GM19240 (cell line): ENCODE measurements around the gene CSRP2.

Experiments
- DNase-seq: peaks from one replicate; pipeline ENCODE4 v3.0.0; 2011; ENCODE audit warnings: low spot score; ENCODE audit not compliant: insufficient read length

CSRP2 gene

DNA sequence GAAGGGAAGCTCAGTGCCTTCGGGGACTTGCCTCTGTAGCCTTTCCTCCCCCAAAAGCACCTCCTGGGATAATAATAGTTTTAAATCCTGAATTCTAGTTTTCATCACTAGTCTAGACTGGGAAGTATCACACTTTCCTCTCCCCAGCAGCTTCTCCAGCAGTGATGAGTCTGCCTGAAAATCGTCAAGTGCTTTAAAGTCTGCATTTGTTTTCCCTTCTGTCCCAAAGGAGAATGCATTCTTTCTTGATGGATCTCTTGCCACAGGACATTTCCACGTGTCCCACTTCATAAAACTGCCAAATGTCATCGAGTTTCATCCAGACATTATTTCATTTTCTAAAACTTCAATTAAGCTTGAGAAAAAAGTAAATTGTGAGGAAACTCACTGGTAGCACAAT, 15.0 kb downstream of the CSRP2 start:
- no peak for DNase-seq

DNA sequence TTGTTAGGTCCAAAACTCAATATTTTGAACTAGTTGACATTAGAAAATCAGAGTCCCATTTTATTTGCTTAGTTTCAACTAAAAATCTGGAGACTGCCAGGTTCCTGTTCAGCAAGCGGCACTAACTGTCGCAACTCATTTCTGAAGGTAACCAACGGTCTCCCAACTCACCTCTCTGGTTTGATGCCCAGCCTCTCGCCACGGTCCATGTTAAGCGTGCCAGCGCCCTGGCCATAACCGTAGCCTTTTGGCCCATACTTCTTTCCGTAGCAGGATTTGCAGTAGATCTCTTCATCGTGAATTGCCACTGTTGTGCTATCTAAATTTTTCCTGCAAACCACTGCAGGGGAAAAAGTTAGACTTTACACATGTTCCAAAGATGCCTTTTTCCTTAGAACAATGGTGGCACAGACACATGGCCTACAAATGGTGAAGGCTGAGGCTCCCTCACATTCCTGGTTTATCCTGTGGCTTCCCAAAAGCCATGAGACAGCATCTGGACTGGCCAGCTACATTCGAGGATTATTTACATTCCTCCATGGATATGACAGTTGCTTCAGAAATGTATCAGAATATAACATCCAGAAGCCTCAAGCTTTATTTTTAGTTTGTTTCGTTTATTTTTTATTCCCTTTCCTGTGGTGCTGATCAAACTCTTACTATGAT, 15.7 kb downstream of the CSRP2 start:
- DNase-seq = no peak

DNA sequence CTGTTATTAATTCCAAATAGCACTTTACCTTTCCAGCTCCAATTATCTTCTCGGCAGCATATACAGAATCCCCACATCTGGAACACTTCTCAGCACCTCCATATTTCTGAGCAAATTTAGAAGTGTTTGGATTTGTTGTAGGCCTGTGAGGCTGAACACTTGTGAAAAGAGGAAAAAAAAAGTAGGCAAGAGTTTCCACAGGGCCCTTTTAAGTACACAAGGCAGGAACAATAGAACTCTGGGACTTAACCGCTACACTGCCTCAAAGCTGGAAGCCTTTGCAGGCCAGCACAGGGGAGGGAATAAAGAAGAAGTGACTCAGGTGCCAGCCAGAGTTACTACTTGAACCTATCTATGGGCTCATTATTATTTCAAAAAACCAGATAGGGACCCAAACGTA, 18.6 kb downstream of the CSRP2 start:
- DNase-seq = no peak

DNA sequence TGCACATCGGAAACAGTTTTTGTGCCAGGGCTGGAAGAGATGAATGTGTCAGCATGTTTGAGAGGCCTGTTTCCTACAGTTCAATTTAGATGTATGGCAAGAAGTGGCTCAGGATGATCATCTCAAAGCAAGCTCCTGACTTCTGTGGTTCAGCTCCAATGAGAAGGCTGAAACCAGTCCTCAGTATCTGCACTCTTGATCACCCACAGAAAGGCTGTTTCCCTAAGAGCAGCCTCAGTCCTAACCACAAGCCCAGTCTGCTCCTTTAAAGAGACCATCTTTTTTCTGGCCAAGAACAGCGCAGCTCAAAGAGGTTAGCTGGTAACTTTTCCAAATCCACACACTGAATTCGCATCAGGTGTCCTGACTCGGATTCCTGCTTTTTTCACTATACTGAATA, 19.2 kb downstream of the CSRP2 start:
- no peak for DNase-seq

DNA sequence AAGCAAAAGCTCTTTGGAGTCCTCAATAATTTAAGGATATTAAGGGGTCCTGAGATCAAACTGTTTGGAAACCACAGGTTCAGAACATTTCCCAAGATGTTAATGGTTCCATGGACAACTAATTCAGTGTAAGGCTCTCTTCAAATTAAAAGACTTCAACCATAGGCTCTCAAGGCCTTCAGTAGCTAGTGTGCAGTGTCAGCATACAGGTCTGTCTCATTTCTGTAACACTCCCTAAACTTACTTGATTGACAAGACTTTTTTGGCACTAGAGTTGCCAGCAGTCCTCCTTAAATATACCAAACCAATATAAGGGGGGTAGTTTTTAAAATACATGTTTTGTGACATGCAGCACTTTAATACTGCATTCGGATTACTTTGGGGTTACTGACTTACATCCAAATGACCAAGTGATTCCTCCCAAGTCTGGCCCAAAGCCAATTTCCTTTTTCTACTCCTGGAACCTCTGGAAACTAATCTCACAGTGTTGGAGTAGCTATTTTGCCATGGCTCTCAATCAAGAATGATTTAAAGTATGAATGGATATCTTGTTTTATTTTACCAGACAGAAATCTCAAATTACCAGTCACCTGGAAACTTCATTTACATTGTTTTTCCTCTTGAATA, 22.7 kb downstream of the CSRP2 start:
- DNase-seq = no peak

DNA sequence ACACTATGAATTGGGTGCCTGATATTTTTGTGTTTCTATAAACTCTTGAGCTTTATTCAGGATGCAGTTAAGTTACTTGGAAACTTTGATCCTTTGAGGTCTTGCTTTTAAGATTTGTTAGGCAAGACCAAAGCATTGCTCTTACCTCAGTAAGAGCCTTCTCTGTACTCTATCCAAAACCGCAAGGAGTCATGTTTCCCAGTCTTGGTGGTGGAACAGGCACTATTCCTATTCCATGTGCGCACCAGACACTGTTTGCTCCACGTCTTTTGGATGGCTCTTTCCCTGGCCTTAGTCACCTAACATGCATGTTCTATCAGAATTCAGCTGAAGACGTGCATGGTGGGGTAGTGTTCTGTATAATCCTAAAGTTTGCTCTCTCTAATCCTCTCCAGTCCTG, 23.5 kb downstream of the CSRP2 start:
- DNase-seq = no peak

DNA sequence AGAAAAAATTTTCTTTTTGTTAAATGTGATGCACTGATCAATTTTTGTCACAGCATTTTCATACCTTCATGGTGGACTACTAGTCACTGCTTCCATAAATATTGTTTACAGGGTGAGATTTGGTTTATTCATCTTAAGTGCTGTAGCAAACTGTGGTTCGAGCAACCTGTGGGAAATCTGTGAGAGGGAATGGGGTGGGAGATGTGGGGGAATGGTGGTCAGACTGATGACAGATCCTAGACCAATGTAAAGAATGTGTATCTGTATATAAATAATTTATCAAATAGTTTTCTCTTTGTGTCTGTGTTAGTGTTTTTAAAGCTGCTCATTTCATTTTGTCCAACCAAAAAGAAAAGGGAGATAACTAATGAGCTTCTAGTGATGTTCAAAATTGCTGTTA, 26.7 kb downstream of the CSRP2 start:
- no peak for DNase-seq

DNA sequence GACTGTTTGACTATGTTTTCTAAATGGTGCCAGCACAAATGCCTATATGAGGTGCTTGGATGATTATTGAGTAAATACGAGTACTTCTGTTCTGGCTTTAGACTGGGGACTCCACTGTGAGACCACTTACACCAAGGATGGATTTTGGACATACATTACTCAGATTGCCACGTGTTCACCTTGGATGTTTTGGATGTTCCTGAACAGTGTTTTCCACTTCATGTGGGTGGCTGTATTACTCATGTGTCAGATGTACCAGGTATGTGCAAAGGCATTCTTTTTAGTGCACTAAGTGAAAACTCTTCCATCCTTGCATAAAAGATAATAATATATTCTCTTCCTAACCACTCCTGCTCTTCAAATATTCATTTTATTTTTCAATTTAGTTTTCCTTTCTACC, 30.7 kb downstream of the CSRP2 start:
- DNase-seq = no peak

DNA sequence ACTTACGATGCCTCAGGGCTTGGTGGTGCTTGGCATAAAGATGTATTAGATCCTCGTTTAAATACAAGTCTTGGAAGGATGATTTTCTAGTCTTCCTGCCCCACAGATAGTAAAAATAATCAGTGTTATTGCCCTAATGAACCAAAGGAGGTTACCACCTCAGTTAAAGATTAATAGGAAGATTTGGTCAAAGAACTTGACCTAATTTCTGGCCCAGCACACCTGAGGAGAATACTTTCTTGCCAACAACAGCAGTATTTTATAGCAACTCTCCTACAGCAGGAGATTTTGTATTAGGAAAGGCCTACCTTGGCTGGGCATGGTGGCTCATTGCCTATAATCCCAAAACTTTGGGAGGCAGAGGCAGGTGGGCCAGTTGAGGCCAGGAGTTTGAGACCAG, 31.6 kb downstream of the CSRP2 start:
- DNase-seq = no peak

DNA sequence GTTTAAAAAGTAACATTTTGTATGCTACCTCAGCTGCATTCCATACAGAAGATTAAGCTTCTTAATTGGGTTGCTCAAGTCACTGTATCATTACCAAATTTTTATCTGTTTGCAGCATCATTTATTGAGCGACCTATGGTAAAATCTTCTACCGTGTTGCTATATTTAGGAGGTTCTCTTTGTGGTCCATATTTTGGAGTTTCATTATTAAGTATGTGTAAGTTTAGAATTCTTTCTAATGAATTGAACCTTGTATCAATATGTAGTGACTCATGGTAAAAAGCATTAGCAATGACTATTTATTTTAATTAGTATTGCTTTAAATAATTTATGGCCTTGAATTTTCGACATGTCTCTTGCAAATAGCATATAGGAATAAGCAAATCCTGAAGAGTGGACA, 42.2 kb downstream of the CSRP2 start:
- DNase-seq = no peak

DNA sequence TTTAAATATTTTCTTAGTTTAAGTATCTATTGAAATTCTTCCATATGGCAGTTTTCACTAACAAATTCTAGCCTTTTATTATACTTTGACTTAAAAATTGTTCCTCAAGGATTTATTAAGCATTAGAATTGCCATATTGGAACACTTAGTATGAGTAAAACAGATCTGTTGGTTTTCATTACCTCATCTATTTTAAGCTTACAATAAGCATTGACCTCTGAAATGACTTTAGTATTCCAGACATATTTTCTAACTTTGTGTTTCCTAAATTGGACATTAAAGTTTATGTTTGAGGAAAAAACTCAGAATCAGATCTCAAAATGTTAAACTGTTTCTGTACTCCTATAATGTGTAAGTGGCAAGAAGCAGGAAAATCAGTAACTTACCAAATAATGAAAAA, 48.4 kb downstream of the CSRP2 start:
- DNase-seq = no peak

DNA sequence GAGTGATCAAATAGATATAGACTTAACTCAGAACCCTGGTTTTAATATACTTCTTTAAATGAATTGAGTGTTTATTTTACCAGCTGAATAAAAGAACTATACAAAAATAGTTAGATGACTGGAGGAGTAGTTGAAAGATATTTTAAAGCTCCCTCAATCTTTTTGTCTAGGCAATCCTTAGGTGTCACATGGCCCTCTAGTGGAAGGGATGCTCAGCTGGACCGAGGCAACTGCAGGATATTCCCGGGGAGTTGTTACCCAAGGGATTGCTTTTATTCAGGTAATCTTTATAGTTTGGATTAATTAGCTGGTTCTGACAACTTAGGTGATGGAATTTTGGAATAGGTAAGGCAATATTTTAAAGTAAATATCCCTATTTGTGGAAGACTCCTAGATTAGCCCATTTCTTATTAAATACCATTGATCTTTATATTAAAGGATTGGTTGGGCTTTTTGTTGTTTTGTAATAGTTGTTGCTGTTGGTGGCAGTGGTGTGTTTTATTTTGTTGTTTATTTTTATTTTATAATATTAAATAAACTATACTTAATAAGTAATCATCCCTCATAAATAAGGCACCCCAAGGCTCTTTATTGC, 57.8 kb downstream of the CSRP2 start:
- DNase-seq = no peak

DNA sequence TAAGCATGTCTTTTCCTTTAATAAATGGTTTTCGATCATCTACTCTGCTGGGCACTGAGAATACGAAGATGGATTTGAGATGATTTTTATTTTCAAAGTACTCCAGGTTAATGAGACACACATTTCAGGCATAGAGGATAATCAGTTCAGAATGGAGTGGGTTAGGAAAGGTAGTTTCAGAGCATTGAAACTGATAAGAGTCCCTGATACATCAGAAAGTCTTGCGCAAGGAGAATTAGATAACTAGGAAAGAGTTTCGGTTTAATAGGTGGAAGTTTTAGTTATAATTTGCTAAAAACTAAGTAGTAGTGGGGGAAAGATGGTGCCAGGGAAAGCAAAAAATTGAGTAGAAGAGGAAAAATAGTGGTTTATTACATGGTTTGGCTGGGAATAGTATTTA, 64.8 kb downstream of the CSRP2 start:
- no peak for DNase-seq

DNA sequence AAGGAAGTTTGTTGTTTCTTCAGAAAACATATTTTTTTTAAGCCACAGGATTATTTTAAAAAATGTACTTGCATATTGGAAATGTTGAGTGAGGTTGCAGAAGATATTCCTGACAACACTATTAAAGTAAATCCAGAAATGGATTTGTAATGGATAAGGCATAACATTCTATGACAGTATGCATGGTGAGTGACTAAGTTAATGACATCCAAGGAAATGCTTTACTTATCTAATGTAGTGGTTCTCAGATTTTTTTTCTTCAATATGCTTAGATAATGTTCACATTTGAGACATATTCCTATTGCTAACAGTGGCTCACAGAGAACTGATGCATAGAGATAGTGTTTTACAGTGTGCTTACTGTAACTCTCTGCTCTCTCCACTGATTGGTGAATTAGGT, 65.6 kb downstream of the CSRP2 start:
- no peak for DNase-seq

DNA sequence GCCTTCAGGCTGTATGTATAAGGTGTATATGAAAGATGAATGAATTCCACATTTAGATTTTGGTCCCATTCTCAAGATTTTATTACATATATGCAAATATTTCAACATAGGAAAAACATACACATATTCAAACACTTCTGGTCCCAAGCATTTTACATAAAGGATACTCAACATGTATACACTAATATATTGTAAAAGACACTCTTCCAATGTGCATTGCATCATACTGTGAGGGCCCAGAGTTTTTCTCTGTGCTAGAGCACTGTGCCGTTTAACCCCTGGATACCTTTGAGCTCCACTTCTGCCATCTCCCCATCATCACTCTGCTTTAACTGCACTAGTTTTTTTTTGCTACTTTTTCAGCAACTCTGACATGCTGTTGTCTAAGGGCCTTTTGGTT, 66.8 kb downstream of the CSRP2 start:
- DNase-seq = no peak

DNA sequence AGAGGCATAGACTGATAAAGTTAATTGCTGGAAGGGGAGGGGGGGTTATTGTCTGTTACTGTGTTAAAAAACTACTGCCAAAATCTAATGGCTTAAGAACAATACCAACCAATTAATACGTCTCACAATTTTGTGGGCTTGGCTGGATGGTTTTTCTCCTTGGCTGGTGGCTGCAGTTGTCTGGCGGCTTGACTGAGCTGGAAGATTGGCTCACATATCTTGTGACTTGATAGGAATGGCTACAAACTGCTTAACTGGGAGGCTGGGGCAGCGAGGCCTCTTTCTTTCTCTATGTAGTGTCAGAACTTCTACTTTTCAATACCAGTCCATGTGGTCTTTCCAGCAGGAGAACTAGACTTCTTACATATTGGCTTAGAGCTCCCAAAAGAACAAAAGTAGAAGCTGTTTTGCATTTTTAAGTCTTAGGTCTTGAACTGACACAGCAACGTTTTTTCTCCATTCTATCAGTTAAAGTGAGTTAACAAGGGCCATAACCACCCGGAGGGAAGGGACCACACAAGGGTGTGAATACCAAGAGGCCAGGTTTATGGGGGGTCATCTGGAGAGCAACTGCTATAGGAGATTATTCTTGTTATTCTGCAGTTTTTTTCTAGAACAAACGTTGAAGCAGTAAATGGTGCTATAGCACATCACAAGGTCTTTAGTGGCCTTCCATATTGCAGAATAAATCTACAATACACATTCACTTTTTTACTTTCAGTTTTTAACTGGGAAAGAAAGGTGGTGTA, 68.0 kb downstream of the CSRP2 start:
- DNase-seq = no peak
